ENCODE data around the gene DMXL2.

The DMXL2 gene

DNA sequence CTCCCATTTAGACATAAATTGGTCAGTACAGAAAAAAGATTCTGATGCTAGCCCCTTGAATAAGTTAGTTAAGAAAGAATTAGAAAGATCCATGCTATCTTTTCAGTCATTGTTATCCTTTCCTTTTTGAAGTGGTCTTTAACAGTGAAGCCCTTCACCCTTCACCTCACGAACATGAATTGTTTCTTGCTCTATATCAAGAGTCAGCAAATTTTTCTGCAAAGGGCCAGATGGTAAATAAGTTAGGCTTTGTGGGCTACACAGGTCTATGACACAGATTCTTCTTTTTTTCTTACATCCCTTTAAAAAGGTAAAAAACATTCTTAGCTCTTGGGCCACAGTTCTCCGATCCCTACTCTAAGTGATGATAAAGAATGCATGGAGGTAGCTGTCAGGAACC is 74.9 kb downstream of the DMXL2 start:
- no peak overlapping the region for H3K4me3 Mint-ChIP-seq
- ATAC-seq (replicated peaks; ENCODE audit: extremely low read depth, poor library complexity, severe bottlenecking): no peak
- peaks cover 6% of the 10 kb centered on the region for H3K27me3 Mint-ChIP-seq
- peaks cover 1% of the 10 kb centered on the region for H3K36me3 Mint-ChIP-seq (ENCODE audit: insufficient read depth)
- H3K9me3 Mint-ChIP-seq: no peaks in the 10 kb centered on the region
- H3K4me1 Mint-ChIP-seq: no peaks in the 10 kb centered on the region
- no peak for DNase-seq (ENCODE audit: low spot score in 2 of 2)
- no peak overlapping the region for H3K27ac Mint-ChIP-seq (ENCODE audit: low read depth)

DNA sequence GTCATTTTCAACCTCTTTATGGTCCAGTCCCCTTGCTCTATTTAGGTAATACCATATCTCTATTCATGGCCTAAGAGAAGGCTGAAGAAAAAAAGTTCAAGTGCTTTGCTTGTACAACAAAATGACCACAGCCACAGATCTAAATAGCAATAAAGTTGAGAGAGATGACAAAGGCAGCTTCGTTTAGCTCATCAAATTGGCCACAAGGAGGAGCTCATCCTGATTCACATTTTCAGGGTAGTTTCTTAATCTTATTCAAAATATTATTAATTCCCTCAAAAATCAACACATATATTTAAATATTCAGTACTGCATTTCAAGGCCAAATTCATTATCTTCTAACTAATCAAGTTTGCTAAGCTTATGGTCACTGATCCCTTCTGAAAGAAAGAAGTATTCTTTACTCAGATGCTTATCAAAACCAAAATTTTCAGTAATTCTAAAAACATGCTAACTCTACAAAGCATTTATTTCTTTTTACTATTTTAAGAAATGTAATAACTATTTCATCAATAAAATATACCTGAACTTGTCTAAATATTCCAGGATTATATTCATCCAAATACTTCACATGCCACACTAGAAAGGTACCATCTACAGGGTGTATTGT is 85.5 kb downstream of the DMXL2 start:
- Mint-ChIP-seq H3K9me3 (no peaks in the 10 kb centered on the region), H3K4me3 (no peak overlapping the region), H3K4me1 (no peaks in the 10 kb centered on the region), H3K27me3 (no peaks in the 10 kb centered on the region), H3K27ac (ENCODE audit: low read depth) (no peak overlapping the region), H3K36me3 (ENCODE audit: insufficient read depth) (peaks cover 1% of the 10 kb centered on the region)
- DNase-seq (ENCODE audit: low spot score in 2 of 2): no peak
- no peak for ATAC-seq (replicated peaks; ENCODE audit: extremely low read depth, poor library complexity, severe bottlenecking)

DNA sequence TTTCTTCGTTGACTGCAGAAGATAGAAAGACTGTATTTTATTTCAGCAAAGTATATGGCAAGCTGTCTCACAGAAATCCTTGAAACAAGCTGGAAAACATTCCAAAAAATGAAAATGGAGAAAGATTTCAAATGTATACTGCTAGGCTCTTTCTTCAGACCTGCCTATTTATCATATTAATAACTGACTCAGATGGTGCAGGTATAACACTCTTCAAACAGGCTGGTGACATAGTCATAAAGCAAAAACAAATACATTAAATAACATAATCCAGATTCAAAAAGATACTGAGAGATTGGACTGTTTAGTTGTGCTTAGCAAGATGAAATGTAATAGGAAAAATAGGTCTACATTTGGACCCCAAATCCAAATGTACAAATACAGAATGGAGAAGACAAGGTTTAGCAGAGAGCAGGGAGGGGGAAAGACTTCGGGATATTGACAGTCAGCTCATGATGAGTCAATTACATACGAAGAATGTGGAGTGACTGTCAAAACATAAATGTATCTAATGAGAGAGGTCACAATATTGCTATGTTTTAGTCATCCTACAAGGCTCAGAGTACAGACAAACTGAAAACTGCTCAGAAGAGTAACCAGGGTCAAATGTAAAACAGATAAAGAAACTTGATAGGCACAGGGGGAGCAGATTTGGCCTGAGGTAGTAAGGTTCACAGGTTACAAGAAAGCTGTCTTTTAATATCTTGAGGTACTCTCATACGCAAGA is 88.7 kb downstream of the DMXL2 start:
- Mint-ChIP-seq H3K4me1 (no peaks in the 10 kb centered on the region), H3K27ac (ENCODE audit: low read depth) (no peak overlapping the region)

DNA sequence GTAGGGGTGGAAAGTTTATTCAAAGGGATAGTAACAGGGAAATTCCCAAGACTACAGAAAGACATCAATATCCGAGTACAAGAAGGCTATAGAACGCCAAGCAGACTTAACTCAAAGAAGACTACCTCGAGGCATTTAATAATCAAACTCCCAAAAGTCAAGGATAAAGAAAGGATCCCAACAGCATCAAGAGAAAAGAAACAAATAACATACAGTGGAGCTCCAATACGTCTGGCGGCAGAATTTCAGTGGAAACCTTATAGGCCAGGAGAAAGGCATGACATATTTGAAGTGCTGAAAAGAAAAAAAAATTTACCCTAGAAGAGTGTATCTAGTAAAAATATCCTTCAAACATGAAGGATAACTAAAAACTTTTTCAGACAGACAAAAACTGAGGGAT is 95.6 kb downstream of the DMXL2 start:
- Mint-ChIP-seq H3K4me1 (no peaks in the 10 kb centered on the region), H3K27me3 (no peaks in the 10 kb centered on the region), H3K27ac (ENCODE audit: low read depth) (no peak overlapping the region), H3K36me3 (ENCODE audit: insufficient read depth) (peaks cover under 1% of the 10 kb centered on the region), H3K9me3 (peaks cover 15% of the 10 kb centered on the region), H3K4me3 (no peak overlapping the region)
- no peak for ATAC-seq (replicated peaks; ENCODE audit: extremely low read depth, poor library complexity, severe bottlenecking)
- DNase-seq (ENCODE audit: low spot score in 2 of 2): no peak

More for the DNA sequence above, 88.7 kb downstream of the DMXL2 start:
- Mint-ChIP-seq H3K9me3 (no peaks in the 10 kb centered on the region), H3K4me3 (no peak overlapping the region), H3K36me3 (ENCODE audit: insufficient read depth) (peaks cover 3% of the 10 kb centered on the region), H3K27me3 (no peaks in the 10 kb centered on the region)
- no peak for ATAC-seq (replicated peaks; ENCODE audit: extremely low read depth, poor library complexity, severe bottlenecking)
- DNase-seq (ENCODE audit: low spot score in 2 of 2): no peak

DNA sequence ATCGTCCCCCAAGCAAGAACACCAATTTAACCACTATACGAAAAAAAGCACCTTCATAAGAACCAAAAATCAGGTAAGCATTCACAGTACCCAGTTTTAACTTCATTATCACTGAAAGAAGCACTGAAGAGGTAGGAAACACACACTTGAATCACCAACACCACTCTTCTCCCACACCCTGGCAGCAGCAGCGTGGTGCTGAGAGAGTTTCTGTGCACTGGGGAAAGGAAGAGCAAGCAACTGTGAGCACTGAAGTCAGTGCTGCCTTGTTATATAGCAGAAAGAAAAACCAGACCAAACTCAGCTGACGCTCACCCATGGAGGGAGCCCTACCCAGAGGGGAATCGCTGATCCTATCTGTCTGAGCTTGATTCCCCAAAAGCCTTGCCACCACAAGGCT is 98.2 kb downstream of the DMXL2 start:
- H3K4me3 Mint-ChIP-seq: no peak overlapping the region
- ATAC-seq (replicated peaks; ENCODE audit: extremely low read depth, poor library complexity, severe bottlenecking) (no peak), DNase-seq (ENCODE audit: low spot score in 2 of 2) (no peak)
- no peaks in the 10 kb centered on the region for H3K4me1 Mint-ChIP-seq
- no peak overlapping the region for H3K27ac Mint-ChIP-seq (ENCODE audit: low read depth)
- peaks cover 15% of the 10 kb centered on the region for H3K9me3 Mint-ChIP-seq
- no peaks in the 10 kb centered on the region for H3K36me3 Mint-ChIP-seq (ENCODE audit: insufficient read depth)
- H3K27me3 Mint-ChIP-seq: no peaks in the 10 kb centered on the region

DNA sequence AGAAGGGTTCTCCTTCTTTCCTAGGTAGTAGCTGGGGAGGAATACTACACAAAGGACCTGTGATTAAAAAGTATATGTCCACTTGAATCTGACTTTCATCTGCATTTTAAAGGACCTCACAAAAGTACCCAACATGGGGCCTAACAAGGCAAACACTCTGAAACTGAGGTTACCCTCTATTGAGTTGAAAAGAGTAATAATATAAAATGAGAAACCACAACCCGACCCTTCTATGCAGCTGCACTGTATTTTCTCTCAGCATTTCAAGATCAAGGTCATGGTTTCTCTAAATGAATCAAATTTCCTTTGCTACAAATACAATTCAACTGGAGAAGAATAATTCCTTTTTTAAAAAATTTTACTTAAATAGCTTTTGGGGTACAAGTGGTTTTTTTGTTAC is 106.3 kb downstream of the DMXL2 start:
- Mint-ChIP-seq H3K9me3 (no peaks in the 10 kb centered on the region), H3K4me1 (no peaks in the 10 kb centered on the region), H3K4me3 (no peak overlapping the region), H3K36me3 (ENCODE audit: insufficient read depth) (no peaks in the 10 kb centered on the region), H3K27me3 (no peaks in the 10 kb centered on the region), H3K27ac (ENCODE audit: low read depth) (no peak overlapping the region)
- ATAC-seq (replicated peaks; ENCODE audit: extremely low read depth, poor library complexity, severe bottlenecking) (no peak), DNase-seq (ENCODE audit: low spot score in 2 of 2) (no peak)

DNA sequence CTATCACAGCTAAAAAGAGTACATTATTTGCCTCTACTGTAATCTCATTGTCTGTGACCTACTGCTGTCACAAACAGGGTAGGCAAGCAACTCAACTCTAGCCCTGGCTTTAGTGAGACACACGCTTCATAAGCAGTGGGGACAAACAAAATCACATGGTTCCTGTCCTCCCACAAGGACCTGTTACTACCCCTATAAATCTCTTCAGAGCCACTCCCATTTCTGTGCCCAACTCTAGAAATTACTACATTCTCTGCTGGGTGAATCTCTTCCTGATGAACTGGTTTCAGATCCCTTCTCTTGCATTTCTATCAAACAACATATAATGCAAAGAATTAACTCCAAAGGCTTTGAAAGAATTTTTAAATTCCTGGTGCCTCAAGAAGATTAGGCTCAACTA is 117.3 kb downstream of the DMXL2 start:
- Mint-ChIP-seq H3K27ac (ENCODE audit: low read depth) (no peak overlapping the region), H3K4me1 (no peaks in the 10 kb centered on the region), H3K4me3 (no peak overlapping the region), H3K9me3 (no peaks in the 10 kb centered on the region), H3K27me3 (no peaks in the 10 kb centered on the region), H3K36me3 (ENCODE audit: insufficient read depth) (peaks cover 2% of the 10 kb centered on the region)
- ATAC-seq (replicated peaks; ENCODE audit: extremely low read depth, poor library complexity, severe bottlenecking): no peak
- no peak for DNase-seq (ENCODE audit: low spot score in 2 of 2)

DNA sequence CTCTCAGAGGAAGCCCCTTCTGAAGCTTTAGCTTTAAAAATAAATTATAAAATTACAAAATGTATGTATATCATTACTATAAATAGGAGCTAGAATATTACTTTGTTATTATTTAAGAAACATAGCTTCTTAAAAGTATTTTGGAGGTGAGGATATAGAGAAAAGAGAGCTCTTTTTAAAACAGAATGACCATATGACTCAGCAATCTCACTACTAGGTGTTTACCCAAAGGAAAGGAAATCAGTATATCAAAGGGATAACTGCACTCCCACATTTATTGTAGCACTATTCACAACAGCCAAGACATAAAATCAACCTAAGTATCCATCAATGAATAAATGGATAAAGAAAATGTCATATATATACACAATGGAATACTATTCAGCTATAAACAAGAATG is 119.6 kb downstream of the DMXL2 start:
- no peak for DNase-seq (ENCODE audit: low spot score in 2 of 2)
- no peaks in the 10 kb centered on the region for H3K27me3 Mint-ChIP-seq
- no peaks in the 10 kb centered on the region for H3K4me1 Mint-ChIP-seq
- H3K36me3 Mint-ChIP-seq (ENCODE audit: insufficient read depth): peaks cover 2% of the 10 kb centered on the region
- H3K9me3 Mint-ChIP-seq: no peaks in the 10 kb centered on the region
- ATAC-seq (replicated peaks; ENCODE audit: extremely low read depth, poor library complexity, severe bottlenecking): no peak
- no peak overlapping the region for H3K4me3 Mint-ChIP-seq
- no peak overlapping the region for H3K27ac Mint-ChIP-seq (ENCODE audit: low read depth)

DNA sequence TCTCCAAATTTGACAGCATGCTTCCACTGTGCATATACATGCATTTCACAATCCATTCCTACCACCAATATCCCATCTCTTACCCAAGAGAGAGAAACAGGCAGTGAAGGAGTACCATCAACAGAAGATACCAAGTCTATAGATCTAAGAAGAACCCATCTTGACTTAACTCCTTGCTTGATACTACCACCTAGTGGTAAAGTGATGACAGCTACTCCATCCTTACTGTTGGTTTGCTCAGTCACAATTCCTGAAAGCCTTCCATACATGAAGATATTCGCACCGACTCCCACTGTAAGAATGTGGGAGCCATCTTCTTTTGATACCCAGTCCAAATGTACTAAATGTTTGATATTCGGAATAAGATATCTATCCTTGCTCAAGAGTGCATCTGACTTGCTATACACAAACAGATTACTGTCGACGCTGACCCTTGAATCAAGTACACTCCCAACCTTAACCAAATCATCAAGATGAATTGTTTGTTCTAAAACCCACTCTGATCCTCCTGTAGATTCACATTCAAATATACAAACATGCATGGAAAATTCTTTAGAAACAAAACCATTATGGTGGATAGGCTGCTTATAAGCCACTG is 123.1 kb downstream of the DMXL2 start:
- Mint-ChIP-seq H3K27me3 (no peaks in the 10 kb centered on the region), H3K4me3 (no peak overlapping the region), H3K27ac (ENCODE audit: low read depth) (no peak overlapping the region), H3K4me1 (no peaks in the 10 kb centered on the region), H3K36me3 (ENCODE audit: insufficient read depth) (peaks cover 2% of the 10 kb centered on the region), H3K9me3 (no peaks in the 10 kb centered on the region)
- ATAC-seq (replicated peaks; ENCODE audit: extremely low read depth, poor library complexity, severe bottlenecking): no peak
- DNase-seq (ENCODE audit: low spot score in 2 of 2): no peak

DNA sequence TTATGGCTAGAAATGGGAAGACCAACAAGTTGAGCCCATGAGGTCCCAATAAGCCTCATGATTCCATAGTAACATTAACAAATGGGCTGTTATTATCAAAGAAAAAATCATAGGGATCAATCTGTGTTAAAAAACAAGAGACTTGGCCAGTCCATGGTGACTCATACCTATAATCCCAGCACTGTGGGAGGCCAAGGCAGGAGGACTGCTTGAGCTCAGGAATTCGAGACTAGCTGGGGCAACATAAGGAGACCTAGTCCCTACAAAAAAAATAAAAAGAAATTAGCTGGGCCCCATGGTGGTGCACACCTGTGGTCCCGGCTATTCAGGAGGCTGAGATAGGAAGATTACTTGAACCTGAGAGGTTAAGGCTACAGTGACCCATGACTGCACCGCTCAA is 124.8 kb downstream of the DMXL2 start:
- ATAC-seq (replicated peaks; ENCODE audit: extremely low read depth, poor library complexity, severe bottlenecking) (no peak), DNase-seq (ENCODE audit: low spot score in 2 of 2) (no peak)
- Mint-ChIP-seq H3K4me1 (no peaks in the 10 kb centered on the region), H3K9me3 (no peaks in the 10 kb centered on the region), H3K27me3 (no peaks in the 10 kb centered on the region), H3K36me3 (ENCODE audit: insufficient read depth) (peaks cover 2% of the 10 kb centered on the region), H3K27ac (ENCODE audit: low read depth) (no peak overlapping the region), H3K4me3 (no peak overlapping the region)

DNA sequence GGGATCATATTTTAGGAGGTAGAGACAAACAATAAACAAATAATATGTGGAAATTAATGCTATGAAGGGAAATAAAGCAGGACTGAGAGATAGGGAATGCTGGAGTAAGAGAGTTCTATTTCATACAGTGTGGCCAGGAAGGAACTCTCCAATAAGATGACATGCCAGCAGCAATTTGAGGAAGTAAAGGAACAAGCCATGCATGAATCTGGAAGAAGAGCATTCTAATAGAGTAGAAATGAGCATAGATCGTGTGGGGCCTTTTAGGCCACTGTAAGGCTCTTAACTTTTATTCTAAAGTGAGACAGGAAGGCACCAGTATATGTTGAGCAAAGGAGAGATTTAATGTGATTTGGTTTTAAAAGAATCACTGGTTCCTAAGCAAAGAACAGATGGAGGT is 126.3 kb downstream of the DMXL2 start:
- H3K27ac Mint-ChIP-seq (ENCODE audit: low read depth): no peak overlapping the region
- no peaks in the 10 kb centered on the region for H3K4me1 Mint-ChIP-seq
- no peaks in the 10 kb centered on the region for H3K36me3 Mint-ChIP-seq (ENCODE audit: insufficient read depth)
- H3K27me3 Mint-ChIP-seq: no peaks in the 10 kb centered on the region
- ATAC-seq (replicated peaks; ENCODE audit: extremely low read depth, poor library complexity, severe bottlenecking) (no peak), DNase-seq (ENCODE audit: low spot score in 2 of 2) (no peak)
- H3K4me3 Mint-ChIP-seq: no peak overlapping the region
- no peaks in the 10 kb centered on the region for H3K9me3 Mint-ChIP-seq

DNA sequence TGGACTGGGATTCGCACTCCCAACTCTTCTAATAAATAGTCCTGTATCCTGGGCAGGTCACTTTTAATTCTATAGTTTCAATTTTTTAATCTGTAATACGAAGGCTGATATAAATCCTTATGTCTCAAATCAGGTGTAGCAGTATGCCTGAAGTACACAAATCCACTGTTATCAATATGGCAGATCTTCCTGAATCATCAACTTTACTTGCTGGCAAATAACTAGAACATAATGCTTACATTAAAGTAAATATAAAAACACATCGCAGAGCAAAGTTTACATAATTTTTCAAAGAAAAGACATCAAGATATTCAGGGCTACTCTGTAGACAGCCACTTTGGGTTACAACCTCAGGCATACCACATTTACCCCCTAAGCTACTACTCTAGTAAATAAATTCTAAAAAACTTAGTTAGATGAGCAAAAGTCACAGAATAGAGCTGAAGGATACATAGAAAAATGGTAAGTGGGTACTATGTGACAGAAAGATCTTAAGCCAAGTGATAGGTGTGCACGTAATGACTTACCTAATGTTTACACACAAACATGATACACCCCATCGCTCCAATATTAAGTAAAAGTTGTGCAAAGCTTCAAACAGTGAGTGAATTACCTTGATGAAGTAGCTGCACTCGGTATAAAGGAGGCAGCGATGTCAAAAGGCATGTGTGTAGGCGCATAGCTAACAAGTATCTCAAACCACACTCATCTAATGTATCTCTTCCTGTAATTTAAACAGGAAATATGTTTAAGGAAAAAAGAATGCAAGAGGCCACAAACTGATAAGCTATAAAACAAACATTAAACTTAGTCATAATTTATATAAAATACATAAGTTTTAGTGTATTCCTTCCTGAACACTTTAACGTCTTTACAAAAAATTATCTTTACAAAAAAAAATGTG is 127.9 kb downstream of the DMXL2 start:
- DNase-seq (ENCODE audit: low spot score in 2 of 2) (no peak), ATAC-seq (replicated peaks; ENCODE audit: extremely low read depth, poor library complexity, severe bottlenecking) (no peak)
- H3K27ac Mint-ChIP-seq (ENCODE audit: low read depth): no peak overlapping the region
- no peaks in the 10 kb centered on the region for H3K36me3 Mint-ChIP-seq (ENCODE audit: insufficient read depth)
- H3K27me3 Mint-ChIP-seq: no peaks in the 10 kb centered on the region
- H3K4me3 Mint-ChIP-seq: no peak overlapping the region
- H3K4me1 Mint-ChIP-seq: no peaks in the 10 kb centered on the region
- no peaks in the 10 kb centered on the region for H3K9me3 Mint-ChIP-seq
